Activated CD4-positive, alpha-beta T cell treated with anti-CD3 and anti-CD28 coated beads, Interleukin-2, amount 10 ng/mL, durations not matched to agents 7 days and 5 days (primary cell): Measurements from ENCODE around the gene MCL1. TPM values are rescaled to one million over a fixed set of nuclear protein-coding genes. Genes with fewer than 3 reads are reported as not detected.
"Not testable (repeated sequence)": the region's sequence is repeated elsewhere in the genome, so short reads cannot be mapped to it uniquely, and the experiment has no call there.

Source experiments
- CTCF ChIA-PET: fragments of 350-600 bp; sonication (Branson Sonifier 250); formaldehyde crosslinking; loops from one replicate; lab custom pipeline; 2021; ENCODE audit warnings: antibody characterized with exemption; lab: Charles Lee
- POLR2A ChIA-PET: fragments of 350-600 bp; sonication (Branson Sonifier 250); formaldehyde crosslinking; loops from one replicate; lab custom pipeline; 2021; ENCODE audit warnings: antibody characterized with exemption; lab: Charles Lee
- DNase-seq: peaks from one replicate; pipeline ENCODE4 v3.0.0-alpha.2; 2020
- H3K27ac Mint-ChIP-seq: one replicate; pipeline ENCODE4 v1.8.0; 2021; ENCODE audit warnings: mild to moderate bottlenecking, moderate library complexity, mixed read lengths
- H3K27me3 Mint-ChIP-seq: one replicate; pipeline ENCODE4 v1.8.0; 2021; ENCODE audit warnings: mixed read lengths
- H3K36me3 Mint-ChIP-seq: one replicate; pipeline ENCODE4 v1.8.0; 2021; ENCODE audit warnings: low read depth, mixed read lengths
- H3K4me1 Mint-ChIP-seq: one replicate; pipeline ENCODE4 v1.8.0; 2021; ENCODE audit warnings: mixed read lengths
- H3K4me3 Mint-ChIP-seq: one replicate; pipeline ENCODE4 v1.8.0; 2021; ENCODE audit warnings: mild to moderate bottlenecking, moderate library complexity, mixed read lengths
- H3K9me3 Mint-ChIP-seq: one replicate; pipeline ENCODE4 v1.8.0; 2021; ENCODE audit warnings: mixed read lengths
- total RNA-seq, 2 experiments: library from RNA; stranded (reverse); gene quantifications; one replicate each; pipeline ENCODE4 v1.2.3, GENCODE V29; 2021

Gene MCL1
- 100 to 1,000 TPM; 260 to 311 TPM for total RNA-seq

- no peaks in the 10 kb centered on the region for H3K27me3 Mint-ChIP-seq
- DNase-seq, result peak; percentile 93
- H3K4me3 Mint-ChIP-seq, result peak within 1 kb of the TSS; percentile 99
- H3K9me3 Mint-ChIP-seq, result no peaks in the 10 kb centered on the region
- H3K36me3 Mint-ChIP-seq, result peaks cover 54% of the 10 kb centered on the region
- POLR2A ChIA-PET, result interaction anchor here (0.6 to 4.6 kb wide), 8 partner anchors 9 to 50 kb away, joined by 3 to 50 read pairs (median 8); partner anchors contain the start of gene ENSA
- H3K4me1 Mint-ChIP-seq, result peaks cover 25% of the 10 kb centered on the region
- peak within 1 kb of the TSS; percentile 98 for H3K27ac Mint-ChIP-seq
- CTCF ChIA-PET, result interaction anchor here (0.7 to 14.6 kb wide), 12 partner anchors 9 to 467 kb away, joined by 3 to 158 read pairs (median 4); no protein-coding TSS in a partner anchor
Observed at GRCh38 chr1:150579110-150579944, at the start of gene MCL1. Gene MCL1, minus strand, starts transcription at chr1:150579610. Its CDS starts 80 bp downstream, at chr1:150579530.

- POLR2A ChIA-PET, result interaction anchor here (0.9 to 1.7 kb wide), 2 partner anchors 49 to 68 kb away, joined by 3 to 9 read pairs; partner anchors contain the start of genes GOLPH3L and MCL1
- no peaks in the 10 kb centered on the region for H3K27me3 Mint-ChIP-seq
- no peak overlapping the region for H3K27ac Mint-ChIP-seq
- peaks cover 32% of the 10 kb centered on the region for H3K36me3 Mint-ChIP-seq
- H3K4me3 Mint-ChIP-seq, result no peak overlapping the region
- H3K9me3 Mint-ChIP-seq, result no peaks in the 10 kb centered on the region
- CTCF ChIA-PET, result interaction anchor here (0.9 to 3.7 kb wide), 7 partner anchors 10 to 111 kb away, joined by 3 to 22 read pairs (median 3); no protein-coding TSS in a partner anchor
- H3K4me1 Mint-ChIP-seq, result peaks cover 32% of the 10 kb centered on the region
- no peak for DNase-seq
Observed at GRCh38 chr1:150628766-150629114, 49.3 kb upstream of the MCL1 start.

GRCh38 chr1:150627826-150628410 lies 48.5 kb upstream of the MCL1 start:
- CTCF ChIA-PET, result interaction anchor here (0.6 to 3.7 kb wide), 8 partner anchors 9 to 219 kb away, joined by 3 to 22 read pairs (median 4); no protein-coding TSS in a partner anchor
- Mint-ChIP-seq H3K36me3 (peaks cover 40% of the 10 kb centered on the region), H3K9me3 (no peaks in the 10 kb centered on the region), H3K27me3 (no peaks in the 10 kb centered on the region), H3K4me1 (peaks cover 39% of the 10 kb centered on the region), H3K4me3 (no peak overlapping the region), H3K27ac (no peak overlapping the region)
- no peak for DNase-seq
- POLR2A ChIA-PET, result no interaction called here

GRCh38 chr1:150626150-150626549 lies 46.7 kb upstream of the MCL1 start:
- no peaks in the 10 kb centered on the region for H3K9me3 Mint-ChIP-seq
- no peak for DNase-seq
- H3K4me3 Mint-ChIP-seq, result no peak overlapping the region

GRCh38 chr1:150624546-150624945 lies 45.1 kb upstream of the MCL1 start:
- H3K4me3 Mint-ChIP-seq, H3K27ac Mint-ChIP-seq, H3K27me3 Mint-ChIP-seq, H3K9me3 Mint-ChIP-seq, DNase-seq: not testable (repeated sequence)
- peaks cover 69% of the 10 kb centered on the region for H3K4me1 Mint-ChIP-seq
- H3K36me3 Mint-ChIP-seq, result peaks cover 66% of the 10 kb centered on the region
- POLR2A ChIA-PET, result interaction anchor here (0.6 kb wide), 1 partner anchor 55 kb away, joined by 4 read pairs; no protein-coding TSS in a partner anchor
- CTCF ChIA-PET, result interaction anchor here (1.1 kb wide), 1 partner anchor 64 kb away, joined by 6 read pairs; no protein-coding TSS in a partner anchor

More at GRCh38 chr1:150626150-150626549, 46.7 kb upstream of the MCL1 start:
- CTCF ChIA-PET, result no interaction called here
- H3K4me1 Mint-ChIP-seq, result peaks cover 56% of the 10 kb centered on the region
- H3K36me3 Mint-ChIP-seq, result peaks cover 51% of the 10 kb centered on the region
- POLR2A ChIA-PET, result no interaction called here
- H3K27ac Mint-ChIP-seq, result no peak overlapping the region
- H3K27me3 Mint-ChIP-seq, result no peaks in the 10 kb centered on the region

- H3K27me3 Mint-ChIP-seq, H3K4me3 Mint-ChIP-seq, DNase-seq, H3K27ac Mint-ChIP-seq, H3K9me3 Mint-ChIP-seq: not testable (repeated sequence)
- POLR2A ChIA-PET, result interaction anchor here (0.6 kb wide), 1 partner anchor 54 kb away, joined by 4 read pairs; no protein-coding TSS in a partner anchor
- H3K4me1 Mint-ChIP-seq, result peaks cover 73% of the 10 kb centered on the region
- peaks cover 70% of the 10 kb centered on the region for H3K36me3 Mint-ChIP-seq
- CTCF ChIA-PET, result interaction anchor here (1.1 kb wide), 1 partner anchor 64 kb away, joined by 6 read pairs; no protein-coding TSS in a partner anchor
Observed at GRCh38 chr1:150624134-150624533, 44.7 kb upstream of the MCL1 start.

- POLR2A ChIA-PET, result no interaction called here
- no peak for DNase-seq
- H3K27ac Mint-ChIP-seq, result peak overlapping the region; percentile 72
- H3K9me3 Mint-ChIP-seq, result no peaks in the 10 kb centered on the region
- CTCF ChIA-PET, result interaction anchor here (0.6 to 0.7 kb wide), 2 partner anchors 50 to 62 kb away, joined by 3 to 5 read pairs; no protein-coding TSS in a partner anchor
- H3K36me3 Mint-ChIP-seq, result peaks cover 71% of the 10 kb centered on the region
- no peak overlapping the region for H3K4me3 Mint-ChIP-seq
- no peaks in the 10 kb centered on the region for H3K27me3 Mint-ChIP-seq
- peaks cover 74% of the 10 kb centered on the region for H3K4me1 Mint-ChIP-seq
Observed at GRCh38 chr1:150622303-150622975, 43.0 kb upstream of the MCL1 start.

GRCh38 chr1:150621497-150622302 lies 42.3 kb upstream of the MCL1 start:
- Mint-ChIP-seq H3K4me3 (no peak overlapping the region), H3K36me3 (peaks cover 70% of the 10 kb centered on the region), H3K4me1 (peaks cover 73% of the 10 kb centered on the region), H3K27me3 (no peaks in the 10 kb centered on the region), H3K9me3 (no peaks in the 10 kb centered on the region), H3K27ac (peak overlapping the region; percentile 74)
- POLR2A ChIA-PET, result no interaction called here
- DNase-seq, result peak; percentile 73
- CTCF ChIA-PET, result interaction anchor here (0.6 to 2.9 kb wide), 11 partner anchors 8 to 118 kb away, joined by 3 to 19 read pairs (median 4); partner anchors contain the start of genes ENSA and MCL1

- H3K27me3 Mint-ChIP-seq, result no peaks in the 10 kb centered on the region
- H3K4me1 Mint-ChIP-seq, result peaks cover 77% of the 10 kb centered on the region
- ChIA-PET POLR2A (interaction anchor here (0.7 kb wide), 1 partner anchor 156 kb away, joined by 3 read pairs; no protein-coding TSS in a partner anchor), CTCF (interaction anchor here (0.6 to 4.1 kb wide), 12 partner anchors 7 to 302 kb away, joined by 3 to 22 read pairs (median 4); partner anchors contain the start of genes ENSA and MCL1)
- no peaks in the 10 kb centered on the region for H3K9me3 Mint-ChIP-seq
- H3K36me3 Mint-ChIP-seq, result peaks cover 72% of the 10 kb centered on the region
- H3K27ac Mint-ChIP-seq, result no peak overlapping the region
- H3K4me3 Mint-ChIP-seq, result no peak overlapping the region
- DNase-seq, result no peak
Observed at GRCh38 chr1:150620919-150621318, 41.5 kb upstream of the MCL1 start.

- CTCF ChIA-PET, result interaction anchor here (0.6 to 4.1 kb wide), 7 partner anchors 8 to 179 kb away, joined by 3 to 22 read pairs (median 3); partner anchors contain the start of gene ENSA
- POLR2A ChIA-PET, result interaction anchor here (0.6 to 0.7 kb wide), 2 partner anchors 68 to 155 kb away, joined by 3 to 5 read pairs; no protein-coding TSS in a partner anchor
- no peak for DNase-seq
- Mint-ChIP-seq H3K4me3 (no peak overlapping the region), H3K27ac (peak overlapping the region; percentile 51), H3K27me3 (no peaks in the 10 kb centered on the region), H3K9me3 (no peaks in the 10 kb centered on the region), H3K36me3 (peaks cover 72% of the 10 kb centered on the region), H3K4me1 (peaks cover 77% of the 10 kb centered on the region)
Observed at GRCh38 chr1:150619576-150620509, 40.4 kb upstream of the MCL1 start.
